ENCODE data around the gene RBPJL. TPM values are rescaled to one million over a fixed set of nuclear protein-coding genes. Genes with fewer than 3 reads are reported as not detected.

Gene RBPJL
- total RNA-seq, 1 experiment from 2014 or later: not detected

DNA sequence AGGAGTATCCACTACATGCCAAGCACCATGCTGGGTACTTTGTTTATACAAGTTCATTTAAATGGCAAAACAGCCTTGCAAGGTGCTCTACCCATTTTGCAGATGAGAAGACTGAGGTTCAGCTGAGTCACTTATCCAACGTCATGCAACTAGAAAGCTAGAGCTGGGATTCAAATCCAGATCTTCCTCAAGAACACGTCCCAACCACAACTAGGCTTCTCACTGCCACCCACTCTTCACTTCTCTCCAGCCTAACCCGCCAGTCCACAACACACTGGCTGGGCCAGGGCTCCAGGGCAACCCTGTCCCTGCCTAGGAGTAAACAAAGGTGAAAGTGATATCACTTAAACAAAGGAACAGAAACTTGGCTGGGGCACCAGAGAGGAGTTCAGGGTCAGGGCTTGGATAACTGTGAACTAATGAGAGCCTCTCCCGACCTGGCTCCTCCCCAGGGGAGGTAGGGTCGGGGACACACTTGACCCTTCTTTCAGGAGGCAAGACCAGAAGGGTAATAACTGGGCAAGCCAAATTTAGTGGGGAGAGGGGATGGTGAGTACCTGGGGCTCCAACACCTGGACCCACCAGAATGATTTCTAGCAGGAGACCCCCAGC, 33.7 kb downstream of the RBPJL start:
- ChIA-PET POLR2A (ENCODE audit: unreplicated experiment) (no interaction called here), CTCF (no interaction called here)
- Histone ChIP-seq H3K4me2 (peak overlapping the region; percentile 93), H3K4me1 (replicated peaks; ENCODE audit: insufficient read depth) (peaks cover 96% of the 10 kb centered on the region), H3F3A (ENCODE audit: insufficient read depth, low read depth) (peaks cover 82% of the 10 kb centered on the region), H3K27ac (no peak overlapping the region), H3K79me2 (ENCODE audit: low read depth) (peaks cover 94% of the 10 kb centered on the region), H3K9me3 (ENCODE audit: insufficient read depth, low read depth) (no peaks in the 10 kb centered on the region), H3K27me3 (ENCODE audit: insufficient read depth, low read depth) (no peaks in the 10 kb centered on the region), H3K4me3 (no peak overlapping the region), H3K9me2 (ENCODE audit: insufficient read depth) (no peaks in the 10 kb centered on the region), H3K36me3 (ENCODE audit: low read depth) (peaks cover 38% of the 10 kb centered on the region), H2AFZ (no peak overlapping the region), H4K20me1 (ENCODE audit: insufficient read depth) (peaks cover 11% of the 10 kb centered on the region)
- no TSS peak for BruUV-seq (replicated peaks)
- intact Hi-C loops (cut with micrococcal nuclease; ENCODE audit: unreplicated experiment): no loop called here
- DNase-seq: peak; percentile 58 to 75
- TF ChIP-seq, protein P1, sequence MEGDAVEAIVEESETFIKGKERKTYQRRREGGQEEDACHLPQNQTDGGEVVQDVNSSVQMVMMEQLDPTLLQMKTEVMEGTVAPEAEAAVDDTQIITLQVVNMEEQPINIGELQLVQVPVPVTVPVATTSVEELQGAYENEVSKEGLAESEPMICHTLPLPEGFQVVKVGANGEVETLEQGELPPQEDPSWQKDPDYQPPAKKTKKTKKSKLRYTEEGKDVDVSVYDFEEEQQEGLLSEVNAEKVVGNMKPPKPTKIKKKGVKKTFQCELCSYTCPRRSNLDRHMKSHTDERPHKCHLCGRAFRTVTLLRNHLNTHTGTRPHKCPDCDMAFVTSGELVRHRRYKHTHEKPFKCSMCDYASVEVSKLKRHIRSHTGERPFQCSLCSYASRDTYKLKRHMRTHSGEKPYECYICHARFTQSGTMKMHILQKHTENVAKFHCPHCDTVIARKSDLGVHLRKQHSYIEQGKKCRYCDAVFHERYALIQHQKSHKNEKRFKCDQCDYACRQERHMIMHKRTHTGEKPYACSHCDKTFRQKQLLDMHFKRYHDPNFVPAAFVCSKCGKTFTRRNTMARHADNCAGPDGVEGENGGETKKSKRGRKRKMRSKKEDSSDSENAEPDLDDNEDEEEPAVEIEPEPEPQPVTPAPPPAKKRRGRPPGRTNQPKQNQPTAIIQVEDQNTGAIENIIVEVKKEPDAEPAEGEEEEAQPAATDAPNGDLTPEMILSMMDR (conservative IDR thresholded peaks at IDR 0.05): no peak
- TF ChIP-seq EZH2 (IDR thresholded peaks at IDR 0.05; ENCODE audit: low read depth): no peak

DNA sequence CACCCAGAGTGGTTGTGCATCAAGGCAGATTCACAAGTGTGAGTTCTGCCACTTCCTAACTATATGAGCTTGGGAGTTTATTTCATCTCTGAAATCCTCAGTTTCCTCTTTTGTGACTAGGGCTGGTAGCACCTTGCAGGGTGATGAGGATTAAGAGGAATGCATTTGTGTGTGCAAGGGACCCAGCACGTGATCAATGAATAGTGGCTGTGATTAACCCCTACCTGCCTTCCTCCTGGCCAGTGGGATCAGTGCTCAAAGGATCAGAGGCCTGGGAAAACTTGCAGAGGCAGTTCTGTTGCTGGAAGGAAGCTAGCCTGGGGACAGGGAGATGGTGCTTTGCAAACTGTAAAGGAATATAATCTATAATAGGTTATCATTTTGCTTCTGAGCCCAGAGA, 34.3 kb downstream of the RBPJL start:
- H3K4me2 ChIP-seq: peak overlapping the region; percentile 93
- H3K27me3 ChIP-seq (ENCODE audit: insufficient read depth, low read depth): no peaks in the 10 kb centered on the region
- no peak overlapping the region for H2AFZ ChIP-seq
- no peak overlapping the region for H3K27ac ChIP-seq
- H3F3A ChIP-seq (ENCODE audit: insufficient read depth, low read depth): peaks cover 82% of the 10 kb centered on the region
- peaks cover 98% of the 10 kb centered on the region for H3K4me1 ChIP-seq (replicated peaks; ENCODE audit: insufficient read depth)
- H3K9me2 ChIP-seq (ENCODE audit: insufficient read depth): no peaks in the 10 kb centered on the region
- intact Hi-C loops (cut with micrococcal nuclease; ENCODE audit: unreplicated experiment): no loop called here
- no TSS peak for BruUV-seq (replicated peaks)
- CTCF ChIA-PET: no interaction called here
- H3K9me3 ChIP-seq (ENCODE audit: insufficient read depth, low read depth): no peaks in the 10 kb centered on the region
- peak in 1 of 2 experiments; percentile 50 for DNase-seq
- H3K36me3 ChIP-seq (ENCODE audit: low read depth): peaks cover 32% of the 10 kb centered on the region; the same call in 1 of the 2 replicates
- peaks cover 9% of the 10 kb centered on the region for H4K20me1 ChIP-seq (ENCODE audit: insufficient read depth)
- no peak overlapping the region for H3K4me3 ChIP-seq
- TF ChIP-seq, protein P1 (conservative IDR thresholded peaks at IDR 0.05): no peak
- no peak for TF ChIP-seq EZH2 (IDR thresholded peaks at IDR 0.05; ENCODE audit: low read depth)
- H3K79me2 ChIP-seq (ENCODE audit: low read depth): peaks cover 92% of the 10 kb centered on the region
- POLR2A ChIA-PET (ENCODE audit: unreplicated experiment): no interaction called here

DNA sequence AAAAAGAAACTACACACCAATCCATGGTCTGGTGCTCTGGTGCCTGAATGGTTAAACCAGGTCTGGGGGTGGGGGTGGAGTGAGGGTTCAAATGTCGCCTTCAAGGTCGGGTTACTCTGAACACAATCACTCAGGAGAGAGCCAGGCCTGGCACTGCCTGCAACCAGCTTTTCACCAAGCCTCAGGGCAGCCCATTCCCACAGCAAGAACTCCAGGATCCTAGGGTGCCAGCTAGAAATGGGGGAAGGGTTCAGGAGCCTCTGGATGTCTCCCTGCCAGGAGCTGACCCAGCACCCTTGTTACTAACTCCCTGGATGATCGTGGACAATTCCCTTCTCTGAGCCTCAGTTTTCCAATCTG, 34.9 kb downstream of the RBPJL start:
- TF ChIP-seq, protein P1 (conservative IDR thresholded peaks at IDR 0.05): no peak
- CTCF ChIA-PET: no interaction called here
- DNase-seq: no peak
- intact Hi-C loops (cut with micrococcal nuclease; ENCODE audit: unreplicated experiment): no loop called here
- H4K20me1 ChIP-seq (ENCODE audit: insufficient read depth): peaks cover 9% of the 10 kb centered on the region
- peaks cover 83% of the 10 kb centered on the region for H3F3A ChIP-seq (ENCODE audit: insufficient read depth, low read depth)
- H2AFZ ChIP-seq: no peak overlapping the region
- POLR2A ChIA-PET (ENCODE audit: unreplicated experiment): interaction anchor here (0.5 to 0.7 kb wide), 4 partner anchors 8 to 401 kb away, joined by 3 to 13 read pairs (median 4); no protein-coding TSS in a partner anchor
- H3K9me2 ChIP-seq (ENCODE audit: insufficient read depth): no peaks in the 10 kb centered on the region
- no peaks in the 10 kb centered on the region for H3K9me3 ChIP-seq (ENCODE audit: insufficient read depth, low read depth)
- peak overlapping the region; percentile 92 for H3K27ac ChIP-seq
- H3K4me1 ChIP-seq (replicated peaks; ENCODE audit: insufficient read depth): peaks cover 98% of the 10 kb centered on the region
- H3K36me3 ChIP-seq (ENCODE audit: low read depth): peaks cover 31% of the 10 kb centered on the region; the same call in 1 of the 2 replicates
- H3K4me2 ChIP-seq: peak overlapping the region; percentile 93
- peak overlapping the region; percentile 76 for H3K4me3 ChIP-seq
- no TSS peak for BruUV-seq (replicated peaks)
- H3K27me3 ChIP-seq (ENCODE audit: insufficient read depth, low read depth): no peaks in the 10 kb centered on the region
- H3K79me2 ChIP-seq (ENCODE audit: low read depth): peaks cover 93% of the 10 kb centered on the region
